Astrocyte (in vitro differentiated cells and primary cell): Measurements from ENCODE around the gene NR5A1. TPM values are rescaled to one million over a fixed set of nuclear protein-coding genes. Genes with fewer than 3 reads are reported as not detected.

Experiments
- DNase-seq: peaks from one replicate; pipeline ENCODE4 v3.0.0-alpha.2; 2010; ENCODE audit warnings: low read depth
- FAIRE-seq: peaks from 2 replicates; lab custom pipeline; 2011; peaks lifted over from hg19 to GRCh38; lab: Jason Lieb, UNC
- H2AFZ ChIP-seq: 2 replicates; pipeline ENCODE4 v1.6.0; 2012; ENCODE audit warnings: low read depth, low read length, inconsistent platforms
- H3K27ac ChIP-seq: 2 replicates; pipeline ENCODE4 v1.5.1; 2011; ENCODE audit warnings: low read depth, low read length, inconsistent platforms
- H3K27me3 ChIP-seq: 2 replicates; pipeline ENCODE4 v1.6.0; 2011; ENCODE audit warnings: low read length, inconsistent platforms; ENCODE audit not compliant: insufficient read depth
- H3K36me3 ChIP-seq: 2 replicates; pipeline ENCODE4 v1.5.1; 2011; ENCODE audit warnings: low read length, inconsistent platforms; ENCODE audit not compliant: insufficient read depth
- H3K4me1 ChIP-seq: 2 replicates; pipeline ENCODE4 v1.5.1; 2011; ENCODE audit warnings: low read length, inconsistent platforms; ENCODE audit not compliant: insufficient read depth
- H3K4me2 ChIP-seq: 2 replicates; pipeline ENCODE4 v1.6.0; 2012; ENCODE audit warnings: low read length, inconsistent platforms
- H3K4me3 ChIP-seq: 2 replicates; pipeline ENCODE4 v1.5.1; 2011; ENCODE audit warnings: low read depth, mild to moderate bottlenecking, low read length, inconsistent platforms; ENCODE audit not compliant: insufficient read depth
- H3K79me2 ChIP-seq: 2 replicates; pipeline ENCODE4 v1.6.0; 2012; ENCODE audit warnings: mild to moderate bottlenecking, low read length, inconsistent platforms; ENCODE audit not compliant: insufficient read depth
- H3K9ac ChIP-seq: 2 replicates; pipeline ENCODE4 v1.6.0; 2012; ENCODE audit warnings: mild to moderate bottlenecking, low read length, inconsistent platforms
- H3K9me3 ChIP-seq: 2 replicates; pipeline ENCODE4 v1.5.1; 2012; ENCODE audit warnings: low read depth, mild to moderate bottlenecking, low read length, inconsistent platforms; ENCODE audit not compliant: insufficient read depth
- H4K20me1 ChIP-seq: 2 replicates; pipeline ENCODE4 v1.6.0; 2012; ENCODE audit warnings: low read length, inconsistent platforms; ENCODE audit not compliant: insufficient read depth
- H3K27ac Mint-ChIP-seq: one replicate; pipeline ENCODE4 v1.8.0; 2021; ENCODE audit warnings: mild to moderate bottlenecking, mixed read lengths; ENCODE audit not compliant: unreplicated experiment
- H3K27me3 Mint-ChIP-seq: one replicate; pipeline ENCODE4 v1.8.0; 2021; ENCODE audit warnings: low read depth, mixed read lengths; ENCODE audit not compliant: unreplicated experiment
- H3K36me3 Mint-ChIP-seq: one replicate; pipeline ENCODE4 v1.8.0; 2021; ENCODE audit warnings: low read depth, mixed read lengths; ENCODE audit not compliant: unreplicated experiment
- H3K4me1 Mint-ChIP-seq: one replicate; pipeline ENCODE4 v1.8.0; 2021; ENCODE audit warnings: low read depth, mixed read lengths; ENCODE audit not compliant: unreplicated experiment
- H3K4me3 Mint-ChIP-seq: one replicate; pipeline ENCODE4 v1.8.0; 2021; ENCODE audit warnings: mild to moderate bottlenecking, moderate library complexity, mixed read lengths; ENCODE audit not compliant: unreplicated experiment
- H3K9me3 Mint-ChIP-seq: one replicate; pipeline ENCODE4 v1.8.0; 2021; ENCODE audit warnings: mild to moderate bottlenecking, mixed read lengths; ENCODE audit not compliant: unreplicated experiment
- EZH2 ChIP-seq: IDR thresholded peaks from 2 replicates; pipeline ENCODE4 v1.6.1; 2012; ENCODE audit warnings: mild to moderate bottlenecking, low read length, inconsistent platforms; ENCODE audit not compliant: insufficient read depth
- total RNA-seq: library from RNA; stranded (reverse); gene quantifications from 2 replicates; pipeline ENCODE4 v1.2.1, GENCODE V29; 2021
- TF ChIP-seq, protein P1 (sequence below): IDR thresholded peaks from 2 replicates; pipeline ENCODE4 v1.5.1; 2011; ENCODE audit warnings: low read depth, mild to moderate bottlenecking, inconsistent platforms, low read length, moderate library complexity; ENCODE audit not compliant: insufficient read depth

Gene NR5A1
- total RNA-seq, 1 donor from 2014 or later = not detected

DNA sequence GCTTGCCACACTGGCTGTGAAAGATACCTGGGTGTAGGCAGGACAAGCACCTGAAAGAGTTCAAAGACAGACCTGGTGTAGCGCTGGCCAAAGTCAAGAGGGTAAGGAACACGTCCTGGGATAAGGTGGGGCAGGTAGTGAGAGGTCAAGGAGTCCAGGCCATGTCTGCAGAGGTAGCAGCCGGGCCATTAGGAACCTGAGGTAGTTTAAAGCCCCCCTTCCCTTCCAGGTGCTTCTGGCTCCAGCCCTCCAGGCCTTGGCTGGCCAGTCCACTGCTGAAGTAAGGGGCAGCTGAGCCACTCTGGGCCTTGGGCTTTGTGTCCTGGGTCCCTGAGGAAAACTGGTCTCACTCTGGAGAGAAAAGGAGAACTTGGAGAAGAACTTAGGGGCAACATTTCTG lies 13.9 kb upstream of the NR5A1 start:
- H3K27me3 ChIP-seq = peaks cover 10% of the 10 kb centered on the region
- no peaks in the 10 kb centered on the region for H3K9me3 ChIP-seq
- no peak for FAIRE-seq
- no peaks in the 10 kb centered on the region for H4K20me1 ChIP-seq
- Mint-ChIP-seq H3K4me1 (no peaks in the 10 kb centered on the region), H3K4me3 (no peak overlapping the region), H3K27me3 (peaks cover 4% of the 10 kb centered on the region), H3K9me3 (peaks cover 2% of the 10 kb centered on the region), H3K27ac (no peak overlapping the region), H3K36me3 (peaks cover 29% of the 10 kb centered on the region)
- no peak overlapping the region for H3K9ac ChIP-seq
- no peaks in the 10 kb centered on the region for H3K36me3 ChIP-seq
- no peaks in the 10 kb centered on the region for H3K4me1 ChIP-seq
- no peaks in the 10 kb centered on the region for H3K79me2 ChIP-seq
- no peak overlapping the region for H2AFZ ChIP-seq
- H3K4me3 ChIP-seq = no peak overlapping the region
- no peak overlapping the region for H3K4me2 ChIP-seq
- TF ChIP-seq, protein P1, sequence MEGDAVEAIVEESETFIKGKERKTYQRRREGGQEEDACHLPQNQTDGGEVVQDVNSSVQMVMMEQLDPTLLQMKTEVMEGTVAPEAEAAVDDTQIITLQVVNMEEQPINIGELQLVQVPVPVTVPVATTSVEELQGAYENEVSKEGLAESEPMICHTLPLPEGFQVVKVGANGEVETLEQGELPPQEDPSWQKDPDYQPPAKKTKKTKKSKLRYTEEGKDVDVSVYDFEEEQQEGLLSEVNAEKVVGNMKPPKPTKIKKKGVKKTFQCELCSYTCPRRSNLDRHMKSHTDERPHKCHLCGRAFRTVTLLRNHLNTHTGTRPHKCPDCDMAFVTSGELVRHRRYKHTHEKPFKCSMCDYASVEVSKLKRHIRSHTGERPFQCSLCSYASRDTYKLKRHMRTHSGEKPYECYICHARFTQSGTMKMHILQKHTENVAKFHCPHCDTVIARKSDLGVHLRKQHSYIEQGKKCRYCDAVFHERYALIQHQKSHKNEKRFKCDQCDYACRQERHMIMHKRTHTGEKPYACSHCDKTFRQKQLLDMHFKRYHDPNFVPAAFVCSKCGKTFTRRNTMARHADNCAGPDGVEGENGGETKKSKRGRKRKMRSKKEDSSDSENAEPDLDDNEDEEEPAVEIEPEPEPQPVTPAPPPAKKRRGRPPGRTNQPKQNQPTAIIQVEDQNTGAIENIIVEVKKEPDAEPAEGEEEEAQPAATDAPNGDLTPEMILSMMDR = no peak
- TF ChIP-seq EZH2 = no peak
- no peak overlapping the region for H3K27ac ChIP-seq
- no peak for DNase-seq

DNA sequence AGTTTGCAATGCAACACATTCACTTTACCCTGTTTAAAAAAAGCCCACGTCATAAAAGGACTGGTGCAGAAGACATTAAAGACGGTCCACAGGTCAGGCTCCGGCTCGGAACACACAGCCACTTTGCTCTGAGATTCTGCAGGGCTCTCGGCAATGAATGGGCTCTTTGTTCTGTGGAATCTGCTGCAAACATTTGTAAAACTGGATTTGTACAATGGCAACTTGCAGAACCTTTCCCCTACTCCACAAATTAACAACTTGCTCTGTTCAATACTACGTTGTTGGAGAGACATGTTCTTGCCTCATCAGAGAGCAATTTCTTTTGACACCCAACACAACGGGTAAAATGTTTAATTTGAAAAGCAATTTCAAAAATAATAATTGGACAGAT lies 13.0 kb upstream of the NR5A1 start:
- H3K4me3 Mint-ChIP-seq = peak overlapping the region; percentile 5
- no peaks in the 10 kb centered on the region for H3K4me1 ChIP-seq
- H3K79me2 ChIP-seq = no peaks in the 10 kb centered on the region
- peaks cover 4% of the 10 kb centered on the region for H3K27me3 Mint-ChIP-seq
- no peak overlapping the region for H3K4me3 ChIP-seq
- H3K9me3 ChIP-seq = no peaks in the 10 kb centered on the region
- no peak overlapping the region for H3K27ac Mint-ChIP-seq
- no peaks in the 10 kb centered on the region for H3K4me1 Mint-ChIP-seq
- H3K4me2 ChIP-seq = no peak overlapping the region
- H2AFZ ChIP-seq = no peak overlapping the region
- DNase-seq (no peak), FAIRE-seq (no peak)
- peaks cover 29% of the 10 kb centered on the region for H3K36me3 Mint-ChIP-seq
- H3K27me3 ChIP-seq = peaks cover 10% of the 10 kb centered on the region
- no peaks in the 10 kb centered on the region for H4K20me1 ChIP-seq
- H3K27ac ChIP-seq = no peak overlapping the region
- H3K9ac ChIP-seq = no peak overlapping the region
- H3K36me3 ChIP-seq = no peaks in the 10 kb centered on the region
- no peak for TF ChIP-seq EZH2
- TF ChIP-seq, protein P1 = no peak
- H3K9me3 Mint-ChIP-seq = peaks cover 2% of the 10 kb centered on the region

DNA sequence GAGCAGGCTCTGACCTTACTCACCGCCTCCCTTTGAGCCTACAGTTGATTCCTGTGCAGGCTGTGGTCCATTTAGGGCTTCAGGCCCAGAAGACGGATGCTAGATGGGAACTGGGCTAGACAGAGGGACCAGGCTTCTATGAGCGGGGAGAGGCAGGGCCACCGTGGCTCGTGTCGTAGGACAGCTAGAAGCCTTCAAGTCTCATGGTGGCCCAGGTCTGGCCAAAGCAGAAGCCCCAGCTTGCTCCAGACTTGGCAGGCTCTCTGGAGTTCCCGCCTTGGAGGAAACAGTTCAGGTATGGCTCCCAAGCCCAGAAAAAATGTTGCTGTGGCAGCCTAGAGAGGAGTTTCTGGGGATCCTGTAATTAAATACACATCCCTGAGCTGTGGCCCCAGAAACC lies 10.9 kb upstream of the NR5A1 start:
- Histone ChIP-seq H3K27ac (no peak overlapping the region), H3K4me3 (no peak overlapping the region), H3K4me2 (no peak overlapping the region), H3K9me3 (no peaks in the 10 kb centered on the region), H4K20me1 (no peaks in the 10 kb centered on the region), H3K27me3 (peaks cover 13% of the 10 kb centered on the region), H2AFZ (no peak overlapping the region), H3K4me1 (no peaks in the 10 kb centered on the region), H3K9ac (no peak overlapping the region), H3K36me3 (no peaks in the 10 kb centered on the region), H3K79me2 (no peaks in the 10 kb centered on the region)
- Mint-ChIP-seq H3K4me1 (no peaks in the 10 kb centered on the region), H3K9me3 (peaks cover 2% of the 10 kb centered on the region), H3K4me3 (no peak overlapping the region), H3K27me3 (peaks cover 4% of the 10 kb centered on the region), H3K36me3 (peaks cover 34% of the 10 kb centered on the region), H3K27ac (no peak overlapping the region)
- FAIRE-seq (no peak), DNase-seq (no peak)
- TF ChIP-seq, protein P1 = no peak
- TF ChIP-seq EZH2 = no peak
